ENCODE measurements around the gene ERAS. TPM values are rescaled to one million over a fixed set of nuclear protein-coding genes. Genes with fewer than 3 reads are reported as not detected.

Gene ERAS
- polyA plus RNA-seq, 1 of the 3 experiments (the other 2 are of a cell fraction) = 0.03 TPM

DNA sequence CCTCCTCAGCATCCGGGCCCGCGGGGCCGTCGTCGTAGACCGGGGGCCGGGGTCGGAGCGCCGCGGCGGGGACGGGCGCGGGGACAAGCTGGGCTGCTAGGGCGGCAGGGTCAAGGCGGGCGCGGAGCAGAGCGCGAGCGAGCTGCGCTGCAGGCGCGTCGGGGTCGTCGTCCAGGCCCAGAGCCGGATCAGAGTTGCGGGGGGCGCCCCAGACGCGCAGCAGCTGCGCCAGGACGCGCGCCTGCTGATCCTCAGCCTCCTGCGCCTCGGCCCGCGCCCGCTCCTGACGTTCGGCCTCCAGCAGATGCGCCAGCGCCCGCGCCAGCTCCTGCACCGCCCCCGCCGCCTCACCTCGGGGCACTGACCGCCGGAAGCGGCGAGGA lies 5.6 kb downstream of the ERAS start:
- DNase-seq = peak; percentile 12
- no peaks in the 10 kb centered on the region for H3F3A ChIP-seq (replicated peaks; ENCODE audit: insufficient read depth)
- no peaks in the 10 kb centered on the region for H3K36me3 ChIP-seq (replicated peaks in 1 of 2; ENCODE audit: control insufficient read depth in 1 of 2, insufficient read depth in 2 of 2, low read length in 1 of 2)
- H3K27me3 ChIP-seq (ENCODE audit: insufficient read depth) = peaks cover 18% of the 10 kb centered on the region
- no peaks in the 10 kb centered on the region for H3K9me2 ChIP-seq
- H3K9me3 ChIP-seq = no peaks in the 10 kb centered on the region
- 86% methylated on average over 26 of the region's 57 CpGs for WGBS (ENCODE audit: low lambda C conversion rate)
- H3K4me1 ChIP-seq (ENCODE audit: control insufficient read depth in 1 of 2, insufficient read depth in 2 of 2, low read depth in 1 of 2, low read length in 1 of 2) = peaks cover 0 to 3% of the 10 kb centered on the region in 2 experiments; a peak in 1 of 4 replicates
- H3K4me2 ChIP-seq = no peak overlapping the region
- H3K4me3 ChIP-seq (ENCODE audit: low read depth in 2 of 2, low read length in 1 of 2) = no peak overlapping the region; a peak in 1 of 4 replicates
- H2AFZ ChIP-seq (ENCODE audit: low read depth) = no peak overlapping the region
- H4K20me1 ChIP-seq (ENCODE audit: insufficient read depth) = no peaks in the 10 kb centered on the region
- ChIA-PET CTCF (no interaction called here), POLR2A (no interaction called here)
- H3K79me2 ChIP-seq (ENCODE audit: insufficient read depth) = no peaks in the 10 kb centered on the region
- no peak overlapping the region for H3K27ac ChIP-seq (ENCODE audit: low read depth in 2 of 2, low read length in 1 of 2)
- H3K9ac ChIP-seq = no peak overlapping the region
- TF ChIP-seq FOSL2 (IDR thresholded peaks at IDR 0.05; ENCODE audit: borderline replicate concordance, low read depth) (no peak), NRF1 (IDR thresholded peaks at IDR 0.05; ENCODE audit: low read depth, low read length) (no peak), FOXJ3 (CRISPR knock-in tag; IDR thresholded peaks at IDR 0.05) (no peak)

DNA sequence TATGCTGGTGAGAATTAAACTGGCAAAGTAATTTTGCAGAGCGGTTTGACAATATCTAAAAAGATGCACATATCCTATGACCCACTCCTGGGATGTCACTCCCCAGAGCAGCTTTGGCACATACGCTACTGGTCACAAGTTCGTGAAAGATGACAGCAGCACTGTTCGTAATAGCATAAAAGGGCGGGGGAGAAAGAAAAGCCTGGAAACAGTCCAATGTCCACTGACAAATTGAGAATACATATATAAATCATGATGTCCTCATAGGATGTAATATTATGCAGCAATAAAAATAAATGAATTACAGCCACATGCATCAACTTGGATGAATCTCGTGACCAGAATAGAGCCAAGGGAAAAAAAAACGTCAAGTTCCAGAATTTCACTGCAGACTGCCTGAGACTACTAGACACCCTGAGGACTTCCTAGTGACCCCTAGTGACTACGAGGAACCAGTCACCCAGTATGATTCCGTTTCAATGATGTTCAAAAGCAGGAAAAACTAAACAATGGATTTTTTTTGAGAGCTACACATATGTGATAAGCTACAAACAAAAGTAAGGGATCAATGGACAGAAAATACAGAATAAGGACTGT lies 7.3 kb downstream of the ERAS start:
- H4K20me1 ChIP-seq (ENCODE audit: insufficient read depth) = no peaks in the 10 kb centered on the region
- ChIA-PET POLR2A (no interaction called here), CTCF (interaction anchor here (0.7 to 1.3 kb wide), 3 partner anchors 8 to 24 kb away, joined by 3 to 5 read pairs (median 4); no protein-coding TSS in a partner anchor)
- 25% methylated on average over 9 of the region's 9 CpGs for WGBS (ENCODE audit: low lambda C conversion rate)
- H3K4me2 ChIP-seq = peak overlapping the region; percentile 74
- DNase-seq = peak; percentile 65
- H3K9me2 ChIP-seq = no peaks in the 10 kb centered on the region
- TF ChIP-seq, protein P1, sequence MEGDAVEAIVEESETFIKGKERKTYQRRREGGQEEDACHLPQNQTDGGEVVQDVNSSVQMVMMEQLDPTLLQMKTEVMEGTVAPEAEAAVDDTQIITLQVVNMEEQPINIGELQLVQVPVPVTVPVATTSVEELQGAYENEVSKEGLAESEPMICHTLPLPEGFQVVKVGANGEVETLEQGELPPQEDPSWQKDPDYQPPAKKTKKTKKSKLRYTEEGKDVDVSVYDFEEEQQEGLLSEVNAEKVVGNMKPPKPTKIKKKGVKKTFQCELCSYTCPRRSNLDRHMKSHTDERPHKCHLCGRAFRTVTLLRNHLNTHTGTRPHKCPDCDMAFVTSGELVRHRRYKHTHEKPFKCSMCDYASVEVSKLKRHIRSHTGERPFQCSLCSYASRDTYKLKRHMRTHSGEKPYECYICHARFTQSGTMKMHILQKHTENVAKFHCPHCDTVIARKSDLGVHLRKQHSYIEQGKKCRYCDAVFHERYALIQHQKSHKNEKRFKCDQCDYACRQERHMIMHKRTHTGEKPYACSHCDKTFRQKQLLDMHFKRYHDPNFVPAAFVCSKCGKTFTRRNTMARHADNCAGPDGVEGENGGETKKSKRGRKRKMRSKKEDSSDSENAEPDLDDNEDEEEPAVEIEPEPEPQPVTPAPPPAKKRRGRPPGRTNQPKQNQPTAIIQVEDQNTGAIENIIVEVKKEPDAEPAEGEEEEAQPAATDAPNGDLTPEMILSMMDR (IDR thresholded peaks at IDR 0.05) = no peak
- peak; percentile 25 for TF ChIP-seq RAD21 (IDR thresholded peaks at IDR 0.05; ENCODE audit: low read length)
- TF ChIP-seq, protein P2, sequence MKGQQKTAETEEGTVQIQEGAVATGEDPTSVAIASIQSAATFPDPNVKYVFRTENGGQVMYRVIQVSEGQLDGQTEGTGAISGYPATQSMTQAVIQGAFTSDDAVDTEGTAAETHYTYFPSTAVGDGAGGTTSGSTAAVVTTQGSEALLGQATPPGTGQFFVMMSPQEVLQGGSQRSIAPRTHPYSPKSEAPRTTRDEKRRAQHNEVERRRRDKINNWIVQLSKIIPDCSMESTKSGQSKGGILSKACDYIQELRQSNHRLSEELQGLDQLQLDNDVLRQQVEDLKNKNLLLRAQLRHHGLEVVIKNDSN (IDR thresholded peaks at IDR 0.05; ENCODE audit: borderline replicate concordance, low read depth) = no peak
- TF ChIP-seq NFIC (IDR thresholded peaks at IDR 0.05; ENCODE audit: borderline replicate concordance) = no peak
- no peak for TF ChIP-seq TCF12 (IDR thresholded peaks at IDR 0.05)
- no peaks in the 10 kb centered on the region for H3K79me2 ChIP-seq (ENCODE audit: insufficient read depth)
- peaks cover 0 to 3% of the 10 kb centered on the region in 2 experiments; a peak in 1 of 4 replicates for H3K4me1 ChIP-seq (ENCODE audit: control insufficient read depth in 1 of 2, insufficient read depth in 2 of 2, low read depth in 1 of 2, low read length in 1 of 2)
- H3K9me3 ChIP-seq = no peaks in the 10 kb centered on the region
- H3K36me3 ChIP-seq (replicated peaks in 1 of 2; ENCODE audit: control insufficient read depth in 1 of 2, insufficient read depth in 2 of 2, low read length in 1 of 2) = no peaks in the 10 kb centered on the region
- H3K27ac ChIP-seq (ENCODE audit: low read depth in 2 of 2, low read length in 1 of 2) = no peak overlapping the region
- H3K9ac ChIP-seq = no peak overlapping the region
- peak overlapping the region; percentile 53 to 63; a peak in 1 of 4 replicates for H3K4me3 ChIP-seq (ENCODE audit: low read depth in 2 of 2, low read length in 1 of 2)
- H2AFZ ChIP-seq (ENCODE audit: low read depth) = no peak overlapping the region
- H3F3A ChIP-seq (replicated peaks; ENCODE audit: insufficient read depth) = no peaks in the 10 kb centered on the region
- H3K27me3 ChIP-seq (ENCODE audit: insufficient read depth) = peaks cover 13% of the 10 kb centered on the region

DNA sequence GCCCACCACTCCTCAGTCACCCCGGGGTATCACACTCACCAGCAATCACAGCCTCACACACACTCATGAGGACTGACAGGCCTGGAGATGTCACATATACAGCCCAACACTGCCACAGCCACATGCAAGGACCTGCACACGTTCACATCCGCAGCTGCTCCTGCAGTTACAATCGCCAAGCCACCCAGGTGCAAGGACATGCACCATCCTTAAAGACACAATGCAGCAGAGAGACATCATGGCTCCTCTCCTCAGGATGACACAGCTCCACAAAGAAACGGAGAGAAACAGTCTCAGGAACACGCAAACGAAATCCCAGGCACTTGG lies 8.0 kb downstream of the ERAS start:
- Histone ChIP-seq H3K4me3 (ENCODE audit: low read depth in 2 of 2, low read length in 1 of 2) (peak overlapping the region; percentile 53 to 63), H3K27ac (ENCODE audit: low read depth in 2 of 2, low read length in 1 of 2) (no peak overlapping the region), H3F3A (replicated peaks; ENCODE audit: insufficient read depth) (no peaks in the 10 kb centered on the region), H3K79me2 (ENCODE audit: insufficient read depth) (no peaks in the 10 kb centered on the region), H3K9me3 (no peaks in the 10 kb centered on the region), H4K20me1 (ENCODE audit: insufficient read depth) (no peaks in the 10 kb centered on the region), H3K9me2 (no peaks in the 10 kb centered on the region), H3K9ac (no peak overlapping the region), H3K36me3 (replicated peaks in 1 of 2; ENCODE audit: control insufficient read depth in 1 of 2, insufficient read depth in 2 of 2, low read length in 1 of 2) (no peaks in the 10 kb centered on the region), H3K4me2 (peak overlapping the region; percentile 74), H2AFZ (ENCODE audit: low read depth) (no peak overlapping the region), H3K27me3 (ENCODE audit: insufficient read depth) (peaks cover 9% of the 10 kb centered on the region), H3K4me1 (ENCODE audit: control insufficient read depth in 1 of 2, insufficient read depth in 2 of 2, low read depth in 1 of 2, low read length in 1 of 2) (peaks cover 0 to 3% of the 10 kb centered on the region in 2 experiments; a peak in 1 of 4 replicates)
- ChIA-PET POLR2A (no interaction called here), CTCF (interaction anchor here (0.6 to 1.3 kb wide), 4 partner anchors 9 to 77 kb away, joined by 3 to 5 read pairs (median 4); no protein-coding TSS in a partner anchor)
- peak; percentile 44 for DNase-seq
- WGBS (ENCODE audit: low lambda C conversion rate) = 21% methylated on average over 7 of the region's 7 CpGs
- TF ChIP-seq NFIC (IDR thresholded peaks at IDR 0.05; ENCODE audit: borderline replicate concordance) (no peak), RAD21 (IDR thresholded peaks at IDR 0.05; ENCODE audit: low read length) (no peak), YY1 (IDR thresholded peaks at IDR 0.05; ENCODE audit: low read depth) (no peak), JUND (IDR thresholded peaks at IDR 0.05) (no peak), GABPA (IDR thresholded peaks at IDR 0.05; ENCODE audit: low read depth) (no peak), POLR2AphosphoS5 (IDR thresholded peaks at IDR 0.05; ENCODE audit: low read depth, low read length) (no peak), TAF1 (IDR thresholded peaks at IDR 0.05; ENCODE audit: borderline replicate concordance, low read depth, low read length) (no peak)
- TF ChIP-seq, protein P3, sequence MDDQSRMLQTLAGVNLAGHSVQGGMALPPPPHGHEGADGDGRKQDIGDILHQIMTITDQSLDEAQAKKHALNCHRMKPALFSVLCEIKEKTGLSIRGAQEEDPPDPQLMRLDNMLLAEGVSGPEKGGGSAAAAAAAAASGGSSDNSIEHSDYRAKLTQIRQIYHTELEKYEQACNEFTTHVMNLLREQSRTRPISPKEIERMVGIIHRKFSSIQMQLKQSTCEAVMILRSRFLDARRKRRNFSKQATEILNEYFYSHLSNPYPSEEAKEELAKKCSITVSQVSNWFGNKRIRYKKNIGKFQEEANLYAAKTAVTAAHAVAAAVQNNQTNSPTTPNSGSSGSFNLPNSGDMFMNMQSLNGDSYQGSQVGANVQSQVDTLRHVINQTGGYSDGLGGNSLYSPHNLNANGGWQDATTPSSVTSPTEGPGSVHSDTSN (IDR thresholded peaks at IDR 0.05) = no peak
- TF ChIP-seq, protein P4, sequence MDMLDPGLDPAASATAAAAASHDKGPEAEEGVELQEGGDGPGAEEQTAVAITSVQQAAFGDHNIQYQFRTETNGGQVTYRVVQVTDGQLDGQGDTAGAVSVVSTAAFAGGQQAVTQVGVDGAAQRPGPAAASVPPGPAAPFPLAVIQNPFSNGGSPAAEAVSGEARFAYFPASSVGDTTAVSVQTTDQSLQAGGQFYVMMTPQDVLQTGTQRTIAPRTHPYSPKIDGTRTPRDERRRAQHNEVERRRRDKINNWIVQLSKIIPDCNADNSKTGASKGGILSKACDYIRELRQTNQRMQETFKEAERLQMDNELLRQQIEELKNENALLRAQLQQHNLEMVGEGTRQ (IDR thresholded peaks at IDR 0.05; ENCODE audit: borderline replicate concordance, low read depth, low read length) = no peak
